NOMO-1 treated with dmso at 0.1 percent for 144 hours (cell line): Measurements from ENCODE around the gene DYSF.

Experiments used
- DNase-seq: peaks from one replicate; lab custom pipeline; 2025; ENCODE audit not compliant: unreplicated experiment; lab: John Stamatoyannopoulos, UW

The DYSF gene

DNA sequence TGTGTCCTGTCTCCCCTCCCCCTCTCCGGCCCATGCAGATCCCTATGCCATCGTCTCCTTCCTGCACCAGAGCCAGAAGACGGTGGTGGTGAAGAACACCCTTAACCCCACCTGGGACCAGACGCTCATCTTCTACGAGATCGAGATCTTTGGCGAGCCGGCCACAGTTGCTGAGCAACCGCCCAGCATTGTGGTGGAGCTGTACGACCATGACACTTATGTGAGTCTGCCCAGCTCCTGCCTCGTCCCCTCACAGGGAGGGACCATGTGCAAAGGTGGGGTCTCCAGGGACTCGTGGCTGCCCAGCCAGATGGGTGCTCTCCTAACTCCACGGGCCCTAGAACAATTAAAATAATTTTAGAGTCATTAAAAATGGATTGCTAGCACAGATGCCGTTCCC, 145.2 kb downstream of the DYSF start:
- no peak for DNase-seq

DNA sequence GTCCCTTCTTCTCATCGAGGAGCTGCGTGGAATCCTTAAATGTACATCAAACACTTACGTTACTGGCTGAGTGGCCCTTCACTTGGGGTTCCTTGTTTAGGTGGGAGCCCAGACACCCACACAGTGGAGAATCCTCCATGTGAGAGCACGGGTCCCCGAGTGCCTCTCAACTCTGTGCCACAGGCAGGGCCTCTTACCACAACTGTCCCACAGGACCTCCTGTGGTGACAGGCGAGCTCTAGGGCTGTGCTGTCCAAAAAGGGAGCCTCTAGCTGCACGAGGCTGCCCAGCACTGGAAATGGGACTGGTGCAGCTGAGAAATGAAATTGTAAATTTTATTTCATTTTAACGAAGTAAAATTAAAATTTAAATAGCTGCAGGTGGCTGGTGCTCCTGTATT, 145.7 kb downstream of the DYSF start:
- DNase-seq: no peak

DNA sequence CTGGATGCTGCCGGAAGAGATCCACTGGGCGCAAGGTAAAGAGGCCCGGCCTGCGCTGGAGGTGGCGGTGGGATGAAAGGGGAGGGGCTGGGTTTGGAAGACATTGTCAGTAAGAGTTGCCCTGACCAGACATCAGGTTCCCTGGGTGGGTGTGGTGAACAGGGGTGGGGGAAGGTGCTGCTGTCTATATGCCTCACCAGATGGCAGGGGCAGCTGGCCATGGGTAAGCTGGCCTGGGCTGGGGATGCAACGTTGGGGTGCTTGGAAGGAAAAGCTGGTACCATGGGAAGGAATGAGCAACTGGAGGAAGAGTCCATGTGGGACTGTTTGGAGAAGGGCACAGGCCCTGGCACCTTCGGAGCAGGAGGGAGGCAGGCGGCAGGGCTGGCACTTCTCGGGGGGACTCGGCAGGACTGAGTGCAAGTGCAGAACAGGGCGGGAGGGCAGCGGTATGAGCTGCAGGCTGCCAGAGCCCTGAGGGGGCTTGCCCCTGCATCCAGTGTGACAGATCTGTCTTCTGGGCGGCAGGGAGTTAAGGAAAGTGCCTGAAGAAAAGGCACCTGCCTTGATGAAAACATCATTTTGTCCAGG, 146.4 kb downstream of the DYSF start:
- DNase-seq: no peak

DNA sequence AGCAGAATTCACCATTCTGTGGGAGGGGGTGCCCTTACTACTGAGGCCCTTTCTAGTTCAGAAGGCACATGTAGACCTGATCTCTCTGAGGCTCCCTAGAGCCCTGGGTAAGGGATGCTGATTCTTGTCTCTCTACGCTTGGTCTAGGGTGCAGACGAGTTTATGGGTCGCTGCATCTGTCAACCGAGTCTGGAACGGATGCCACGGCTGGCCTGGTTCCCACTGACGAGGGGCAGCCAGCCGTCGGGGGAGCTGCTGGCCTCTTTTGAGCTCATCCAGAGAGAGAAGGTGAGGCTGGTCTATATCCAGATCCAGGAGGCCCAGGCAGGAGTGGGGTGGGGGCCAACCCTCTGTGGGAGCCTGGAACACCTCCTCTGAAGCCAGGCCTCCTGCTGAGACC, 147.2 kb downstream of the DYSF start:
- no peak for DNase-seq

DNA sequence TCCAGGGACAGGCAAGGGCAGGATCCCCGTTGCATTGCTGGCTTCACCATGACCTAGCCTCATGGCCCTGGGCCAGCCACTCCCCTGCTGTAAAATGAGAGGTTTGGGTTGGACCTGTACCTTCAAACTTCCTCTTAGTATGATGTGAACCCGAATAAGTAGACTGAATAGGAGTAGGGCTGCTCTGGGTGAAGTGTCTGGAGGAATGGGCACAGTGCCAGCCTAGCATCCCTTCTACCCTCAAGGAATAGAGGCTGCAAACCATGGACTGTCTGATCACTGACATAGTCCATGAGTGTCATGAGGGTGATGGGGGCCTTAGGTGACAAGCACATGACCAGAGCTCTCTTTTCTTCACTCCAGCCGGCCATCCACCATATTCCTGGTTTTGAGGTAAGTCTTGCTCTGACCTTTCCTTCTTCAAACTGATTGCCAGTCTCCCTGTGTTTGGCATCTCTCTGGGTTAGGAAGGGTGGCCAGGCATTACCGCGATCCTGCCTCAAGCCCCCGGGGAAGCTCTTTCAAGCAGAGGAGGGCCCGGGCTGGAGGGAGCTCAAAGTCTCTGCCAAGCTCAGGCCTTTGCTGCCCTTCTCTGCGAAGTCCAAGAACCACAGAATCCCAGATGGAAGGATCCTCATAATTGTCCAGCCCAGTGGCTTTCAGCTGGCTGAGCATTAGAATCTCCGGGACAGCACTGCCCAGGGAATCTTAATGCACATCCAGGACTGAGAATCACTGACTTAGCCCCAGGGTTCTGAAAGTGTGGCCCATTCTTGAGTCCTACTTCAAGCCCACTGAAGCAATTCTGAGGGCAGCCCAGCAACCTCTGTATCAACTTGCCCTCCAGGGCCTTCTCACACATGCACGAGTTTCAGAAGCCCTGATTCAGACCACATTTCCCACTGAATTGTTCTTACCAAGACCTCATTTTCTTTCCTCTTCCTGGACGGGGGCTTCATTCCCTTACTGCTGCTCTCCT, 148.1 kb downstream of the DYSF start:
- no peak for DNase-seq

DNA sequence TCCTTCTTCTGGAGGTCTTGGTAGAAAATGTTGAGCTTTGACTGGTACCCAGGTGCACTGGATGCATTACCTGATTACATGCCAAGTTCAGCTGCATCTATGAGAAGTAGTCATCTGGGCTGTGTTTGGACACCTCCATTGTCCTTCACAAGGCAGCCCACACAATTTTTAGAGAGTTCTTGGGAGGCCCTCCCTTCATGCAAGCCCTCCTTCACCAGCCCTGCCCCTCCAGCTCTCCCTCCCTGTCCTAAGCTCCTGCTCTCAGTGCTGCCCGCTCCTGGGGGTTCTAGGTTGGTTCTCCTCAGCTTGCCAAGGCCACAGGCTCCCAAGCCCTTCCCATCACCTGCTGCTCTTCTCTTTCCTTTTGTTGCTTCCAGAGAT, 148.7 kb downstream of the DYSF start:
- no peak for DNase-seq

DNA sequence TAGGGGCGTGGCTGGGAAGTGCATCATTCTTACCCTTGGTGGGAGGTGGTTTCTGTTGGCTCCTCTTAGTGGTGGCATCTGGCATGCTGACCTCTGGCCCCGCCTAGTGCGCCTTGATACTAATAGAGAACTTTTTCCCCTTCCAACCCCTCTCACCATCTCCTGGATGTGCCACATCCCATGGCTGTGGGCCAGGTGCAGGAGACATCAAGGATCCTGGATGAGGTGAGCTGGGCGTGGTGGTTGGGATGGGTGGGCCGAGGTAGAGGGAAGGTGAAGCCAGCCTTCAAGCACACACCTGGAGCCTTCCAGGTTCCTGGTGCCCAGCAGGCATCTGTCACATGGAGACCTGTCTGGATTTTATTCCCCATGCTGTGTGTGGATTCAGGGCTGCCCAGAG, 149.2 kb downstream of the DYSF start:
- DNase-seq: no peak

DNA sequence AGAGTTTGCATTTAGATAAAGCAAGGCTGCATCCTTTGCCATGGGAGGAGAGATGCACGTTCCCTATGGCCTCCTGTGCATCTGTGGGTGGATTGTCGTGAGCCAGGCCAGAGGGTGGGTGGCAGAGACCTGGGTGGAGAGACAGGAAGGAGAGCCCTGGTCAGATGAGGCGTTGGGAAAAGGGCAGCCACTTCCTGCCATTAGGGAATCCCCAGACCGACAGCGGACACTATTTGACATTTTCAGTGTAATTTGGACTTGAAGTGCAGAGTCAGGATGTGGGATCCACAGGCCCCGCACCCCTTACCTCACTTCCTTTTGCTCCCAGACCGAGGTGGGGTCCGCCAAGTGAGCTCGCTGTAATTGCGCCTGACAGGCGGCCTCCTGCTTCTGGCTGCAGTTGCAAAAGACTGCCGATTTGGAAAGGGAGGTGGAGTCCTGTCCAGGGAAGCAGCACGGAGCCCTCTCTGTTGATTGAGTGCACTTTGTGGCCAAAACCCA, 150.0 kb downstream of the DYSF start:
- no peak for DNase-seq

DNA sequence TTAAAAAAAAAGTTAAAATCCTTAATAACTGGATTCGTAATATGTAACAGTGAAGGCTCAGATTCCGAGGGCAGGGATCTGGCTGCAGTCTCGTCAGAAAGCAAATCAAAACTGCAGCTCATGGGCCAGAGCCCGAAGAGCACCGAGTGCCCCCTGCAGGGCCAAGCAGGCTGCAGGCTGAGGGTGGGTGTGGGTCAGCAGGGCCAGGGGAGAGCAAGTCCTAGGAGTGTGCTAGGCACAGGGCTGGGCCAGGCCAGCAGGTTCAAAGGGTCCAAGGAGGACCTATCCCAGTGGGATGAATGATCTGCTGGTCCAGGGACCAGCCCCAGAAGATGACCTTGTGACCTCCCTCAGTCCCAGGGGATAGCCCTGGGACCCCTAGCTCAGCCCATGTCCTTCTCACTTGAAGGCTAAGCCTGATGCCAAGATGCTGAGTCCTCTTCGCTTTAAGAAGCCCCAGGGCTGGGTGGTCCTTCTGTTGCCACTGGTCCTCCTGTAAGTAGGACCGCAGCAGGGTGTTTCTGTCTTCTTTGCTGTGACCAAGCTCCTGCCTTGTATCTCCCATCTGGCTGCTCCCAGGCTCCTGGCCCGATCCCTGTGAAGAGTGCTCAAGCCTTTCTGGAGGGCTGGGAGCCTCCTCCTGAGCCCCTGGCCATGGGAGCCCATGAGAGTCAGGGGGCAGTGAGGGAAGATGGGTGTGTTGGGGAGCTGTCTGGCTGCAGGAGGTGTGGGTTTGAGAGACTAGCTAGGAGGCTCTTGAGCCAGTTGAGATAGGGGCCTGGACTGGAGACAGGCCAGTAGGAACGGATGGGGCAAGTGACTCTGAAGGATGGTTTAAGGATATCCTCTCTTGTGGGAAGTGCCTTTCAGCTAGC, 150.7 kb downstream of the DYSF start:
- no peak for DNase-seq

DNA sequence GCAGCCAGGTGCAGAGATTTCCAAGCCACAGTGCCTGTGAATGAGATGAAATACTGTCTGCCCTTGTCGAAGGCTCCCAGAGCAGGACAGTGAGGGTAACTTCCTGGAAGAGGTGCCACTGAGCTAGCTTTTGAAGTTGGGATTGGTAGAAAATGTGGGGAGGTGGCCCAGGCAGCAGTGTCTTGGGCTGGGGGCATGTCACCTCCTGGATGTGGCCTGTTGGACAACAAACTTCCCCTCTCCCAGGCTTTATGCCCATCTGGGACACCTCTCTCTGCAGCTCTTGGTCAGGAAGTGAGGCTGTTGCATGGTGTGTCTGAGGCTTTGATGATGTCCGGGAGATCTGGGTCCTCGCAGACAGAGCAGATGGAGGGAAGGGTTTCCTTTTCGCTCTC, 151.4 kb downstream of the DYSF start:
- DNase-seq: no peak

DNA sequence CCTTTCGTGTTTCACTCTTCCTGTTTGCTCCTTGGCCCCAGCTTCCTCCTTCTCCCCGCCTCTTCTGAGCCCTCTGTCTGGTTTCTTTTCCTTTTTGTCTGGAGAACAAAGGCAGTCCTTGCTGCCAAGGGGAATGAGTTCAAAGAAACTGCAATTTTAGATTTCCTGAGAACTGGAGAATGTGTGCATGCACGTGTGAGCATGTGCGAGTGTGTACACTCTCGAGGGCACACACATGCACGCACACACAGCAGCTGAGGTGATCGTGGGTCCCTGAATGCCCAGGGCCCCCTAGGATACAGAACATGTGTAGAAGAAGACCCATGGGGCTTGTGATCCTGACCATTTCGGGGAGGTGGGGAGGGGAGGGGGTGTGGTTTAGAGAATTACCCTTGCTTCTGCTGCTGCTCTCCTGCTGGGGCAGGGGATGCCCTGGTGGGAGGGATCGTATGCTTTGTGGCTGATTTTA, 151.8 kb downstream of the DYSF start:
- DNase-seq: no peak

DNA sequence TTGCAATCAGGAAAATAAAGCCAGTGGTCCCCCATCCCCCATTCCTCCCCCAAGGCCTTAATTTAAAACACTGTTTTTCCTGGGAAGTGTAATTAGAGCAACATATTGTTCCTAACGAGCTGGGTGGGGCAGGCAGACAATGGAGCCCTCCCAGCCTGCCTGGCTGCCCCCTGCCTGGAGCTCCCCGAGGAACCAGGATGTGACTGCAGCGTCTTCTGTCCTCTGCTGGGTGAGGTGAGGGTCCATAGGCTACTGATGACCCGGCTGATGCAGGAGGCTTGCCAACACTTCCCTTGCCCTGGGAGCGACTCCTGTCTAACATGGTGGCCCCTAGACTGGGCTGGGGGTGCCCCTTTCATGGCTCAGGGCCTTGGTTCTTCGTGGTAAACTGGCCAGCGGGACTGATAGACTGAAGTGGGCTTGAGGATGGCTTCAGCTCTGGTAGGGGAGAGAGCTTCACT, 152.4 kb downstream of the DYSF start:
- no peak for DNase-seq

DNA sequence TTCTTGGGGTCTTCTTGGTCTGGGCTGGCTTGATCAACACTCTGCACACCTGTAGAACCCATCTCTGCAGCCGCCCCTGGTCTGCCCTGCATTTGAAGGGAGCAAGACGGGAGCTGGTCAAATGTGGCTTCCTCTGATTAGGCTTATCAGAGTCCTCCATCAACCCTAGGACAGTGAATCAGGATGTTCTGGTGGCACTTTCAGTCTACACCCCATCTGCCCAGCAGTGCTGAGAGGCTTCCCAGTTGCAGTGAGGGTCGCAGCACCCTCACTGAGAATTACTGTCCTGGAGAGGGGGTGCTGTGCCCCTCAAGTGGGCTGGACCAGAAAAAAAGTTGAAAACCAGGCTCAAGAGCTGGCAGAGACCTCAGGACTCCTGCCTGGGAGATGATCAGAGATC, 152.9 kb downstream of the DYSF start:
- no peak for DNase-seq

DNA sequence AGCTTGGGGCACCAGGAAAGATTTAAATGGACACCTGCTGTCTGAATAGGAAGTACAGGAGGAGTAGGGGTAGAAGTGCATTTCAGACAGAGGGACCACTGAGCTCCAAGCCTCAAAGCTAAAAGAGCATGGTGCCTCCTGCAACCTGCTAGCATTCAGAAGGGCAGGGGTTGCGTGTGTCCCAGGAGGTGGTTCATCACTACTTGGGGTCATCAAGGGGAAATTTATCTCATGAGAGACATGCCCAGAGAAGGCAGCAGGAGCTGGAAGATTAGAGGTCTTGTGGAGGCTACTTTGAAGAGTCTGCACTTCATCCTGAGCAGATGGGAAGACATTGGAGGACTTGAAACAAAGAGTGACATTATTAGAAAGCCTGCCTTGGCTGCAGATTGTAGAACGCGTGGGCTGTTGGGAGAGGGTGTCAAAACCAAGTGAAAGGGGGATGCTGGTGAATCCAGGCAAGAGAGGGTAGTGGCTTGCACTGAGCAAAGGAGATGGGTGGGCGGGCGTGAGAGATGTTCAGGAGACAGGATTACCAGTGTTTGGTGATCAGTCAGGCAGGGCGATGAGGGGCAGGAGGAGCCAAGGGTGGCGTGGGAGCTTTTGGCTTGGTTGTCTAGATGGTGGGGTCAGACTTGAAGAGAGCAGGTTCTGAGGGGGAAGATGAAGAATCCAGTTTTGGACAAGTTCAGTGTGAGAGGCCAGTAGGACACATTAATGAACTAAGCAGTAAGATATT, 154.0 kb downstream of the DYSF start:
- DNase-seq: no peak

DNA sequence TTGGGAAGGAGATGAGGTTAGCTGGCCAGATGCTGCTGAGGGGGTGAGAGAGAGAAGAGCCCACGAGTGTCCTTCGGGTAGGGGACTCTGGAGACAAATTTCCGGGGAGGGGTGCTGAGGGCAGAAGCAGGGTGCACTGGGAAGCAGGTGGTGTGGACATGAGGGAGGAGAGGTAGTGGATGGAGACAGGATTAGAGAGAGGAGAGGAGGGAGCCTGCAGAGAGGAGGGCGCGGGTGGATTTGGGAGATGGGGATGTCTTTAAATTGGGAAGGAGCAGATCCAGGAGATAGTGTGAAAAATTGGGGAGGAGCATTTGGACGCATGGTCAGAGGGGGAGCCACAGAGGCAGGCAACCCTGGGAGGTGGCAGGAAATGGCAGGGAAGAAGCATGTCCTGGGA, 154.7 kb downstream of the DYSF start:
- no peak for DNase-seq

DNA sequence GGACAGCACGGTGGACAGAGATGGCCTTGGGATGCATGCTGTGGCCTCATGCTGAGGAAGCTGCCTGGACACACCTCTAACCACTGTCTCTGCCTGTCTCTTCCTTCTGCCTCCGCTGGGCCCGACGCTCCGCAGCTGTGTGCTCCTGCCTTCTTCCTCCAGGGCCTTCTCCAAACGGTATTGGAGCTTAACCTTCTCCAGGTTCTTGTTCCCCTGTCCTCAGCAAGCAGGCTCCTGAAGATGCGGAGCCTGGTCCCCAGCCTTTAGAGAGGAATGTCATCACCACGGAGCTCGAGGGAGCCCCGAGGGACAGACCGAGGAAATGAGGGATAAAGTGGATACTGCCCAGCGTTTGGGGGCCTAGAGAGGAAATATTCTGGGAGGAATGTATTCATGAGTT, 155.1 kb downstream of the DYSF start:
- DNase-seq: no peak

DNA sequence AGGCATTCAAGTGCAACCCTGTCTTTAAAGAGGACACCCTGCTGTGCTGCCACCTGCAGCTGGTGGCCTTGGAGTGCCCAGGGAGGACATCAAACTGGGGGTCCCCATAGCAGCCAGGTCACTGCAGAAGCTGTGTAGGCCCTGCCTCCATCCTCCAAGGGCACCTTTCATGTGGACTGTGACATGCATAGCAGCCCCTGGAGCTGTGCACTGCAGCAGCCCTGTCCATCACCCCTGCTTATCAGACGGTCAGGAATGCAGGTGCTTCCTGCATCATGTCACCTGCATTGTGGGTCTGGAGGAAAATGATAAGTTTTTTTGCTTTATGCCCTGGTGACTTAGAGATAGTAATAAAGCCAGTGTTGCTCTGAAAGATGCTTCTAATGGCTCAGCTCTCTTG, 155.7 kb downstream of the DYSF start:
- DNase-seq: no peak

DNA sequence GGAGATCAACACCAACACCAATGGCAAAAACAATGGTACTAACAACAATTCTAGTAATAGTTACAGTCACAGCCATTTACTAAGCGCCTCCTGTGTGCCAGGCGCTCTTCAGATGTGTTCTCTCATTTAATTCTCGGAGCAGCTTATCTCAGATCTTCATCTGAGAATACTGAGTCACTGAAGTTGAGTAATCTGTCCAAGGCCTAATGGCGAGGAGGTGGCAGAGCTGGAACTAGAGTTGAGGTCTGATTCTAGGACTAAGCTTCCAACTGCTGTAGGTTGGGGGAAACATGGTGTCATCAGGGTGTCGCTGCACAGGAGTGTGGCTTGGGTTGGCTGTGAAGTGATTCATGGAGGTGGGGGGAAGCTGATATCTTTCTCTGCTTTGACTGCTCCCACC, 156.1 kb downstream of the DYSF start:
- no peak for DNase-seq

DNA sequence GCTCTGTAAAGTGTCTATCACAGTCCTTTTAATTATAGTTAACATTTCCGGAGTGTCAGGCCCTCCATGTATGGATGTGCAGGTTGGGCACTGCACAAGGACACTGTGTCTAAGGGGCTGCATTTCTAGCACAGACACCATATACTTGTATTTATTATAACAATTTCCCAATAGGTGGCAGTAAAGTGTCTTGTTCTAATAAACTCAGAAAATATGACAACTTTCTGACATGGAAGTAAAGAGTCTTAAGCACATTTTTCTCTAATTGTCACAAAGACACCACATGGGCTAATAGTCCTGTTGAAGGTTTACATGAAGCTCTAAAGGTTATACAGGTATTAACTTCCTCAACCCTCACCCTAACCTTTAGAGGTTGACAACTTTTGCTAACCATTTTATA, 156.6 kb downstream of the DYSF start:
- no peak for DNase-seq

DNA sequence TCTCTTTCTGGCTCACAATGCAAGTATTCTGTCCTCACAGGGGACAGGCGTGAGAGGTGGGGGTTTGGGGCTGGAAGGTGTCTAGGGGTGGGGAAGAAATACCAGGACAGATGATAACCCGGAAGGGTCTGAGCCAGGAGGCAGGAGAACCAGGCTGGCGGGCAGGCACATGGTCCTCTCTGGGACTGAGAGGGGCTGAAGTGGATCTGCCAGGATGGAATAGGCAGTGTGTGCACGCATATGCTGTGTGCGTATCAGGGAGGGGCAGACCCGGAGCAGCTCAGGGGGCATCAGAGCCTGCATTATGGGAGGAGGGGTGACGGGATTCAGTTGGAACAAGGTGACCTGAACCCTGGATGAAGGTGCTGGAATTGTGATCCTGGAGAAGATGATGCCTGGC, 157.3 kb downstream of the DYSF start:
- DNase-seq: no peak

DNA sequence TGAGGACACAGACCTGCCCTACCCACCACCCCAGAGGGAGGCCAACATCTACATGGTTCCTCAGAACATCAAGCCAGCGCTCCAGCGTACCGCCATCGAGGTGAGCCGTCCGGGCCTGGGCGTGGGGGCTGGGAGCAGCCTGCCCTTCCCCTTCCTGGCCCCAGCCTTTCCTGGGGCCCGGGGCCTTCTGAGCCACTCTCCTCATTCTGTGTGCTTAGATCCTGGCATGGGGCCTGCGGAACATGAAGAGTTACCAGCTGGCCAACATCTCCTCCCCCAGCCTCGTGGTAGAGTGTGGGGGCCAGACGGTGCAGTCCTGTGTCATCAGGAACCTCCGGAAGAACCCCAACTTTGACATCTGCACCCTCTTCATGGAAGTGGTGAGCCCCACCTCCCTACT, 157.9 kb downstream of the DYSF start:
- no peak for DNase-seq
